Adipocyte (in vitro differentiated cells): ENCODE measurements around the gene COL4A2.

Experiments
- DNase-seq: peaks from one replicate; pipeline ENCODE4 v3.0.0-alpha.2; 2015; ENCODE audit warnings: low read depth
- H3K27me3 ChIP-seq: replicated peaks from 2 replicates; pipeline ENCODE4 v1.7.0; 2013; ENCODE audit warnings: mild to moderate bottlenecking, low read length, moderate library complexity; ENCODE audit not compliant: control insufficient read depth, insufficient read depth
- H3K36me3 ChIP-seq: 2 replicates; pipeline ENCODE4 v1.7.0; 2013; ENCODE audit warnings: low read length, mild to moderate bottlenecking, moderate library complexity; ENCODE audit not compliant: control insufficient read depth, insufficient read depth, severe bottlenecking
- H3K4me1 ChIP-seq: 2 replicates; pipeline ENCODE4 v1.7.0; 2013; ENCODE audit warnings: mild to moderate bottlenecking, low read length, moderate library complexity; ENCODE audit not compliant: control insufficient read depth, insufficient read depth
- H3K4me3 ChIP-seq: 2 replicates; pipeline ENCODE4 v1.7.0; 2013; ENCODE audit warnings: mild to moderate bottlenecking, low read length, moderate library complexity
- H3K9ac ChIP-seq: 2 replicates; pipeline ENCODE4 v1.7.0; 2013; ENCODE audit warnings: mild to moderate bottlenecking, low read length, moderate library complexity
- H3K9me3 ChIP-seq: 2 replicates; pipeline ENCODE4 v1.7.0; 2013; ENCODE audit warnings: mild to moderate bottlenecking, low read length, moderate library complexity; ENCODE audit not compliant: control insufficient read depth

Gene COL4A2

DNA sequence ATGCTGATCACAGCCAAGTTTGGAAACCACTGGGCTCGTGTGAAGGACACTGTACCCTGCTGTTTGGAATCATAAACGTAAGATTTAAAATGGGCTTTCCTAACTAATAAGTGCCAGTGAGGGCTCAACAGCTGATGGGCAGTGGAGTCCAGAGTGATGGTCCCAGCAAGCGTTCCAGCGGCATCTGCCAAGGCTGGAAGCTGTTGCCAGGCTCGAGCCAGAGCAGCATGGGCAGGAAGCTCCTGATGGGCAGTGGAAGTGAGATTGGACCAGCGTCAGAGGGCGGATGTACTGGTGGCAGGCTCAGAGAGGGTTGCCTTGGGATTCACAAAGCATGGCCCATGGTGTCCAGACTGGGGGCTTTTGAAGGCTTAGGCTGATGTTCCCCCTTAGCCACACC lies 30.2 kb downstream of the COL4A2 start:
- no peak overlapping the region for H3K4me3 ChIP-seq
- peaks cover 53% of the 10 kb centered on the region for H3K36me3 ChIP-seq
- no peak for DNase-seq
- no peaks in the 10 kb centered on the region for H3K27me3 ChIP-seq
- H3K9ac ChIP-seq: peak overlapping the region; percentile 74
- H3K4me1 ChIP-seq: peaks cover 40% of the 10 kb centered on the region
- no peaks in the 10 kb centered on the region for H3K9me3 ChIP-seq

DNA sequence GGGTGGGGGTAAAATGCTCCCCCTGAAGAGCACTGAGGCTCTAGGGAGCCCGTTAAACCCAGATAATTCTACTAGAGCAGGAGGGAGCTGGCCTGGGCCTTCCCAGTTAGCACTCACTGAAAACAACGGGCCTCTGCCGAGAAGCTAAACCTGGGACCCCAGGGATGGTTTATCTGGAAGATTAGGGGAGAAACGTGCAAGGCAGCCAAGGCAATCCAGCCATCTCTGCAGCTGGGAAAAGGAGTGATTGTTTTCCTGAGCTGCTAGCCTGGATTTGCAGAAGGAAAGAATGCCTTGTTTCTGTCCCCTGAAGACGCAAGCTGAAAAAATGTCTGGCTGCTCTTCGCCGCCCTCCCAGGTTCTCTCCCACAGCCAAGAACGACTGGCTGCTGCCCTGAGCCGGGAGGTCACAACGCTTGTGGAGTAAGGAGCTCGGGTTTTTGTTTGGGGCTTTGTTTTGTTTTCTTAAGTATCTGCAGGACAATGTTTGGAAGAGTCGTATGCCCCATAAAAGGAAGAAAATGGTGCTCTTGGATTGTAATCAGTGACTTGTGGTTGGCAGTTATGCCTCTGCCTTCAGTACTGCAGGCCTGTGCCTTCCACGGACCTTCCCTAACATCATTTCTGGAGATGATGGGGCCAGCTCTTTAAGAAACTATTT lies 31.5 kb downstream of the COL4A2 start:
- peaks cover 40% of the 10 kb centered on the region for H3K4me1 ChIP-seq
- H3K27me3 ChIP-seq: no peaks in the 10 kb centered on the region
- H3K4me3 ChIP-seq: peak overlapping the region; percentile 40
- peaks cover 44% of the 10 kb centered on the region for H3K36me3 ChIP-seq
- peak overlapping the region; percentile 74 for H3K9ac ChIP-seq
- H3K9me3 ChIP-seq: no peaks in the 10 kb centered on the region
- DNase-seq: peak; percentile 85

DNA sequence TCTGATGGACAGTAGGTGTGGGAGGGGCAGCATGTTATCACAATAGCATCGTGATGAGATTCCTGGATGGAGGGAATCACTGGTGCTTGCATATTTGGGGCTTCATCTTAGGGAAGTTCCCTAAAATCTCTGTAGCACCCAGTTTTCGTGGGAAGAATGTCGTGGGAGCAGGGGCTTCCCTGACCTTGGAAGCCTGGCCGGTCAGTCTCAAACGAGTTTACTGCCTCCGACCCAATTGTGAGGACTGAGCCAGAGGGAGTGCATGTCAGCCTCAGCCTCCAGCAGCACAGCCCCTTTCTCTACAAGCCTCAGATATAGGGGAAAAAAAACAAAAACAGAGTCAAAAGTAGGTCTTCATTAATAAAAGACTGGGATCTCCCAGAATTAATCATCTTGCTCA lies 32.2 kb downstream of the COL4A2 start:
- no peaks in the 10 kb centered on the region for H3K27me3 ChIP-seq
- H3K4me1 ChIP-seq: peaks cover 40% of the 10 kb centered on the region
- H3K36me3 ChIP-seq: peaks cover 43% of the 10 kb centered on the region
- no peak for DNase-seq
- peak overlapping the region; percentile 74 for H3K9ac ChIP-seq
- peak overlapping the region; percentile 40 for H3K4me3 ChIP-seq
- no peaks in the 10 kb centered on the region for H3K9me3 ChIP-seq

DNA sequence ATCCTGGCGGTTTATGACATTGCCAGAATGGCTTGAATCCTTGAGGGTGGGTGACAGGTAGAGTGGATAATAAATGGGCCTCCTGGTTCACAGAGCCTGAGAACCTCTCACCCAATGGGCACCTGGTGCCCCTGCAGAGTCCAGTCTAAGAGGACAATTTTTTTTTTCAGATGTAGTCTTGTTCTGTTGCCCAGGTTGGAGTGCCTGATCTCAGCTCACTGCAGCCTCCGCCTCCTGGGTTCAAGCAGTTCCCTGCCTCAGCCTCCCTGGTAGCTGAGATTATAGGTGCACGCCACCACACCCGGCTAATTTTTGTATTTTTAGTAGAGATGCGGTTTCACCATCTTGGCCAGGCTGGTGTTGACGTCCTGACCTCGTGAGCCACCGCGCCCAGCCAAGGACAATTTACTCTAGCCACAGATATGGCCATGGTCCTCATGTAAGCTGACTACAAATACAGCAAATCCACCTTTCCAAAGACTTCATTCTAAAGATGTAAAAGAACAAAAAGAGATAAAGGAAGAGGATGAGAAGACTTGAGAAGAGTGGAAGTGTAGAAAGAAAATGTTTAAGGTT lies 33.0 kb downstream of the COL4A2 start:
- Histone ChIP-seq H3K27me3 (no peaks in the 10 kb centered on the region), H3K4me1 (peaks cover 40% of the 10 kb centered on the region), H3K9me3 (no peaks in the 10 kb centered on the region), H3K36me3 (peaks cover 40% of the 10 kb centered on the region), H3K9ac (peak overlapping the region; percentile 35), H3K4me3 (no peak overlapping the region)
- DNase-seq: no peak

DNA sequence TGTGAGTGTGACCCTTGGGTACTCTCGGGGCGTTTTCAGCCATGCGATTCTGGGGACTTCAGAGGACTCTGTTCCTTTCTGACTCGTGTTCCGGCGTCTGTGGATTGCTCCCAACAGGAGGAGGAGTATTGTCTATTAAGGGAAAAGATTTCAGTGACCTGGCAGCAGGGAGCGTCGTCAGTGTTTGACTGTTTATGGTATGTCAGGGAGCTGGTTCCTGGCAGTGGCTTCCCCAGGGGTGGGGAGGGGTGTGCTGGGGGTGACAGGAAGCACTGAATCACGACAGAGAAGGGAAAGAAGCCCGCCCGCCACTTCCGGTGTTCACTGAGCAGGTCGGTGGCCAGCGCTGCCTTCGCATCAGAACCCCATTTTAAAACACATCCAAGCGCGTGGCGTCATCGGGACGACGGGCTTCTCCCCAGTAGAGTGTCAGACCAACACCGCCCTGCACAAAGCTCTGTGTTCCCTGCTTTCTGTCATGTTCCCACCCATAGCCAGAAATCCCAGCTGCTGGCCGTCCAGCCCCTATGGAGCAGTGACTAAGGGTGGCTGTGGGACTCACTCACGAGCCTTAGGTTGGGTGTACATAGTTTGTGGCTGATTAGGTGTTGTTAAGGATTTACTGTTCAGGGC lies 33.8 kb downstream of the COL4A2 start:
- Histone ChIP-seq H3K36me3 (peaks cover 41% of the 10 kb centered on the region), H3K27me3 (no peaks in the 10 kb centered on the region), H3K4me1 (peaks cover 40% of the 10 kb centered on the region), H3K9me3 (no peaks in the 10 kb centered on the region), H3K4me3 (no peak overlapping the region), H3K9ac (peak overlapping the region; percentile 44)
- no peak for DNase-seq

DNA sequence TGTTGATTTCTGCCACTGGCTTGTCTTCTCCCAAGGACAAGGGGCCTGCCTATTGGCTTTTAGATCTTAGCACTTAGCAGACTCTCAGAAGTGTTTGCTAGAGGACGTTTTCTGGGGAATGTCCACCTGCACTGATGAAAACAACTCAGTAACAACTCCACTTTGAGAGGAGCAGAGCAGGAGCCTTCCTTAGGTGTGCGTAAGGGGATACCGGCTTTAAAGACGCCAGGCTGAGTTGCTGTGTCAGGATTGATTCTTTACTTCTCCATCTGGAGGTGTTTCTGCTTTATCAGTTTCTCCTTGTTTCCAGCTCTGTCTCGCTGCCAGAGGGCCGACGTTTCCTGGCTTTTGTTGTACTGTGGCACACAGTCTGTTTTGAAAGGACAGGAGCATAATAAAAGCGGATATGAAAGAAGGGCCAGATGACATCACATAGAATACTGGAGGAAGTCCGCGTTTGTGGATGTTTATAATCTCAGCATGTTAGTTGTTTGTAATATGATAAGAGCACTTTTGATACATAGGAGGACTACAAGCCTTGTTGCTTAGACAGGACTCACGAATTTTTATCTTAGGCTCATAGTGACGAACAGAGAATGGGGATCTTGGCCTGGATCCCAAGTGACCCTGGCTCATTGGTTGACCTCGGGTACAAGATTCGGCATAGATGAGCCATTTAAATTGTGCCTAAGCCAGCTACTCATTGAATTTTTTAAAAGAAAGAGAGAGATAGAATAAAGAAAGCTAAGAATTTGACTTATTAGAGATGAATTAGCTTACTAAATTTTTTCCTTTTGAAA lies 34.6 kb downstream of the COL4A2 start:
- Histone ChIP-seq H3K27me3 (no peaks in the 10 kb centered on the region), H3K4me1 (peaks cover 37% of the 10 kb centered on the region), H3K36me3 (peaks cover 36% of the 10 kb centered on the region), H3K4me3 (no peak overlapping the region), H3K9me3 (no peaks in the 10 kb centered on the region), H3K9ac (peak overlapping the region; percentile 44)
- no peak for DNase-seq

DNA sequence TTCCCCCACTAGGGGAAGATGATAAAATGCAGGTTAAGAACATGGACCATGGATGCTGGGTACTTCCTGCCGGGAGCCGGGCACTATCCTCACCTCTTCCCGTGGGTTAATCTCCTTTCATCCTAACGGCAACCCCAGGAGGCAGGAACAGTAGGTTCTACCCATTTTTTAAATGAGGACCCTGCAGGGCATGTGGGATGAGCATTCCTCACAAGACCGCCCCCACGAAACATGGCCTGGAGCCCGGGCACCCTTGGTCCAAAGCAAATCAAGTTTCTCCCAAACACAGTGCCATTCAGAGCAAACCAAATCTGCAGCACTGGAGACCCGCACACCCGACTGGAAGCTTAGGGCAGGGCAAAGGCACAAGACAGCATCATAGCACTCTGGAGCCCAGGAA lies 35.4 kb downstream of the COL4A2 start:
- no peak overlapping the region for H3K4me3 ChIP-seq
- H3K27me3 ChIP-seq: no peaks in the 10 kb centered on the region
- no peak overlapping the region for H3K9ac ChIP-seq
- no peak for DNase-seq
- H3K36me3 ChIP-seq: peaks cover 36% of the 10 kb centered on the region
- peaks cover 36% of the 10 kb centered on the region for H3K4me1 ChIP-seq
- no peaks in the 10 kb centered on the region for H3K9me3 ChIP-seq

DNA sequence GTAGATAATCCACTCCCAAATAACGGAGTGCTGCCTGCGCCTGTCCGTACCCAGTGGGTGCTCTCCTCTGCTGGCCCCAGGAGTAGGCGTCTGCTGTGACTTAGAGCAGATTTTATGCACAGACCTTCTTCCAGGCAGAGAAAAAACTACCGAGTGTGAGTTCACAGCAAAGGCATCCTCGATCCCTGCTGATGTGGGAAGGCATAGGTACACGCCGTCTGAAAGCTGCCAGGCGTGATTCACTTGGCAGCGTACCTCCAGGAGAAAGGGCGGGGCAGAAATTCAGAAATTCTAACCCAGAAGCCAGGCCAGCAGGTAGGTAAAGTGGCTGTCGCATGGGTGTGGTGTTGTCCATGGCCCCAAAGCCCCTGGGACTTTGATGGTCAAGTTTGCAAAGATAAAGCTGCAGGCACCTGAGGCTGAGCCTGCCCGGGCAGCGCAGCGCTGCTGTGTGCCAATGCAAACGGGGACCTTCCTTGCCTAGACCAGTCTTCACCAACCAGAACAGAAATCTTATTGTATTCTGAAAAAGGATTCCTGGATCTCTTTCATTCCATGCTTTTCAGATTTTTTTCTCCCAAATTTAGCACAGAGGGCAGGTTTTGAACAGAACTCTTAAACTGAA lies 36.3 kb downstream of the COL4A2 start:
- Histone ChIP-seq H3K9ac (no peak overlapping the region), H3K9me3 (no peaks in the 10 kb centered on the region), H3K27me3 (no peaks in the 10 kb centered on the region), H3K4me3 (no peak overlapping the region), H3K4me1 (peaks cover 36% of the 10 kb centered on the region), H3K36me3 (peaks cover 36% of the 10 kb centered on the region)
- DNase-seq: no peak

DNA sequence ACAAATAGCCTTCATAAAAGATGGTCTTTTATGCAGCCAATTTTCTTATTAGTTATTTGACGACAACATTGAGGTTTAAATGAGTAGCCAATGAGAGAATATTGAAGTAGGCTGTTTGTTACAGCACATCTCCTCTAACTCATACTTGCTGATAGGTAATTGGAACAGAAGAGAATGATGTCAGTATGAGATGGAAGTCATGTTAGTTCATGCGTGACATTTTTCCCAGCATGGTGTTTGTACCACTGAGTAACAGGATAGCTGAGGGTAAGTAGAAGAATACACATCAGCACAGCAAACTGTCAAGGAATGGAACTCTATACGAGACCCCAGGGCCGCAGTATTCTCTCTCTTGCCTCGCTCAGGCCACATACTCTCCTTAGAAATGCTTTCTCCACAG lies 37.2 kb downstream of the COL4A2 start:
- Histone ChIP-seq H3K27me3 (no peaks in the 10 kb centered on the region), H3K4me1 (peaks cover 36% of the 10 kb centered on the region), H3K36me3 (peaks cover 34% of the 10 kb centered on the region), H3K9me3 (no peaks in the 10 kb centered on the region), H3K4me3 (no peak overlapping the region), H3K9ac (no peak overlapping the region)
- DNase-seq: no peak

DNA sequence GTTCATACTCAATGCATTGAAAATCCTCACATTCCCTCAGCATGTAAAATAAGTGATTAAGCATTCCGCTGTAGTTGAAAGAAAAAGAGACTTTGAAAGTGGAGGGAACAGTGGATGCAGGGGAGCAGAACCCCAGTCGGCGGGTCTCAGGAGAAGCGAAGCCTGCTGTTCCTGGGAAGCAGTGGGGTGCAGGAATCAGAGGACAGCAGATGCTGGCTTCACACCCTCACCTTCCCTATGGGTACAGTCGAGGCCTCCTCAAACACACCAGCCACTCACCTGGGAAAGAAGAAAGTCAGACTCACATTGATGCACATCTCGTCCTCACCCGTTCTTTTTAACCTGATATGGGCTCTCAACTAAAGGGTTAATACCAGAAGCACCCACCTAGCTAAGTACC lies 38.2 kb downstream of the COL4A2 start:
- no peak for DNase-seq
- Histone ChIP-seq H3K27me3 (no peaks in the 10 kb centered on the region), H3K36me3 (peaks cover 43% of the 10 kb centered on the region), H3K4me3 (no peak overlapping the region), H3K9ac (no peak overlapping the region), H3K4me1 (peaks cover 36% of the 10 kb centered on the region), H3K9me3 (no peaks in the 10 kb centered on the region)

DNA sequence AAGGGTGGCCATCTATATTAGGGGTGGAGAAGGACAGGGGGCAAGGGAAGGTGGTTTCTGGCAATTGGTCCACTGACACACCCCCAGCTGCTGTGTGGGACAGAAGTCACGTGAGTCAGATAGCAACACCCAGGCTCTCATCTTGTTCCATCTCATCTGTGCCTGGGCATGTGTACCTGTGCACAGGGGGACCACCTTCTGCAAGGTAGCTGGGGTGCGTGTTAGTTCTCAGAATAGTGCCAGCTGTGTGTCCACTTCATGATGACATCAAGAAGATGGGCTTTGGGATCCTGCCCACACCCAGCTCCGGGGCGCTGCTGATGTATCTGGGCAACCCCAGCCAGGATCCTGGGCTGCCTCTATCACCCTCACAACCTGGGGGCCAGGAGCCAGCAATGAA lies 38.6 kb downstream of the COL4A2 start:
- no peak overlapping the region for H3K4me3 ChIP-seq
- peaks cover 45% of the 10 kb centered on the region for H3K36me3 ChIP-seq
- H3K27me3 ChIP-seq: no peaks in the 10 kb centered on the region
- no peak overlapping the region for H3K9ac ChIP-seq
- no peak for DNase-seq
- no peaks in the 10 kb centered on the region for H3K9me3 ChIP-seq
- peaks cover 32% of the 10 kb centered on the region for H3K4me1 ChIP-seq
